PFSK-1 (cell line): Measurements from ENCODE around the gene UTRN.

Experiments used
- FOXP2 ChIP-seq: optimal IDR thresholded peaks from 2 replicates; pipeline ENCODE3; 2011; ENCODE audit warnings: borderline replicate concordance, control low read depth, inconsistent platforms; ENCODE audit not compliant: insufficient read depth; ENCODE audit errors: extremely low read length, extremely low read depth
- POLR2AphosphoS5 ChIP-seq: IDR thresholded peaks from 2 replicates; pipeline ENCODE4 v1.6.1; 2012; ENCODE audit warnings: low read depth, mild to moderate bottlenecking, control low read depth, low read length, moderate library complexity
- SIN3A ChIP-seq: IDR thresholded peaks from 2 replicates; pipeline ENCODE4 v1.6.1; 2012; ENCODE audit warnings: mild to moderate bottlenecking, low read length, moderate library complexity, borderline replicate concordance; ENCODE audit not compliant: insufficient read depth
- TAF1 ChIP-seq: IDR thresholded peaks from 2 replicates; pipeline ENCODE4 v1.6.1; 2012; ENCODE audit warnings: low read length, control low read depth, borderline replicate concordance; ENCODE audit not compliant: insufficient read depth
- TF ChIP-seq, protein P1 (sequence below), 2 experiments: IDR thresholded peaks; 2 replicates each; pipeline versions ENCODE4 v1.6.1 to v1.8.0; 2011 to 2012; ENCODE audit warnings: low read depth in 2 of 2, low read length in 2 of 2, control low read depth in 1 of 2, inconsistent platforms in 1 of 2, mild to moderate bottlenecking in 1 of 2, moderate library complexity in 1 of 2; ENCODE audit not compliant: insufficient read depth in 1 of 2

UTRN gene

DNA sequence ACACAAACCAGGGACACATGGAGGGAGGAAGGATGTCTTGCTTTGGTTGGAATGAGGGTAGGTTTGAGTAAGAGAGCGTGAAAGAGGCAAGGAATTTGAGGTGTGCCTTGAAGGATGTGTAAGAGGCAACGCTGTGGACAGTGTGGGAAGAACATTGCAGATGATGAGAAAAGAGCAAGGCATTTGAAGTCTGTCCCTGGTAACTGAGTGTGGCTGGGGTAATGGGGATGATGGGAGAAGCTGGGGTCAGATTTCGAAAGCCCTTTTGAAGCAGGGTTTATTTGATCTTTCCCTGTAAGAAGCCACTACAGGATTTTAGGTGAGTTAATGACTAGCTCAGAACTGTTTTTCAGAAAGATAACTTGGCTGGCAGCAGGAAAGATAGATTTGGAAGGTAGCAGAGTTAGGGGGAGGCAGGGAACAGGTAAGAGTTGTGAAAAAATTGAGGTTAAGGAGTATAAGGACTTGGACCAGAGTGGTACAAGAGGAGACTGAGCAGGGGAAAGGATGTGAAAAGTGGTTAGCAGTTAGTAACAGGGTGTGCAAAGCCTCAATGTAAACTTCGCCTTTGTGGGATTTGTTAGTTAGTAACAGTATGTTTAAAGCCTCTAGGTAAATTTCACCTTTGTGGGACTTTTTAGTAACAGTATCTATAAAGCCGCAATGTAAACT lies 17.7 kb downstream of the UTRN start:
- TF ChIP-seq FOXP2 (no peak), SIN3A (no peak), TAF1 (no peak), POLR2AphosphoS5 (no peak)
- TF ChIP-seq, protein P1, sequence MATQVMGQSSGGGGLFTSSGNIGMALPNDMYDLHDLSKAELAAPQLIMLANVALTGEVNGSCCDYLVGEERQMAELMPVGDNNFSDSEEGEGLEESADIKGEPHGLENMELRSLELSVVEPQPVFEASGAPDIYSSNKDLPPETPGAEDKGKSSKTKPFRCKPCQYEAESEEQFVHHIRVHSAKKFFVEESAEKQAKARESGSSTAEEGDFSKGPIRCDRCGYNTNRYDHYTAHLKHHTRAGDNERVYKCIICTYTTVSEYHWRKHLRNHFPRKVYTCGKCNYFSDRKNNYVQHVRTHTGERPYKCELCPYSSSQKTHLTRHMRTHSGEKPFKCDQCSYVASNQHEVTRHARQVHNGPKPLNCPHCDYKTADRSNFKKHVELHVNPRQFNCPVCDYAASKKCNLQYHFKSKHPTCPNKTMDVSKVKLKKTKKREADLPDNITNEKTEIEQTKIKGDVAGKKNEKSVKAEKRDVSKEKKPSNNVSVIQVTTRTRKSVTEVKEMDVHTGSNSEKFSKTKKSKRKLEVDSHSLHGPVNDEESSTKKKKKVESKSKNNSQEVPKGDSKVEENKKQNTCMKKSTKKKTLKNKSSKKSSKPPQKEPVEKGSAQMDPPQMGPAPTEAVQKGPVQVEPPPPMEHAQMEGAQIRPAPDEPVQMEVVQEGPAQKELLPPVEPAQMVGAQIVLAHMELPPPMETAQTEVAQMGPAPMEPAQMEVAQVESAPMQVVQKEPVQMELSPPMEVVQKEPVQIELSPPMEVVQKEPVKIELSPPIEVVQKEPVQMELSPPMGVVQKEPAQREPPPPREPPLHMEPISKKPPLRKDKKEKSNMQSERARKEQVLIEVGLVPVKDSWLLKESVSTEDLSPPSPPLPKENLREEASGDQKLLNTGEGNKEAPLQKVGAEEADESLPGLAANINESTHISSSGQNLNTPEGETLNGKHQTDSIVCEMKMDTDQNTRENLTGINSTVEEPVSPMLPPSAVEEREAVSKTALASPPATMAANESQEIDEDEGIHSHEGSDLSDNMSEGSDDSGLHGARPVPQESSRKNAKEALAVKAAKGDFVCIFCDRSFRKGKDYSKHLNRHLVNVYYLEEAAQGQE (IDR thresholded peaks at IDR 0.05; ENCODE audit: insufficient read depth in 1 of 2, low read depth in 2 of 2, low read length in 2 of 2) = no peak

DNA sequence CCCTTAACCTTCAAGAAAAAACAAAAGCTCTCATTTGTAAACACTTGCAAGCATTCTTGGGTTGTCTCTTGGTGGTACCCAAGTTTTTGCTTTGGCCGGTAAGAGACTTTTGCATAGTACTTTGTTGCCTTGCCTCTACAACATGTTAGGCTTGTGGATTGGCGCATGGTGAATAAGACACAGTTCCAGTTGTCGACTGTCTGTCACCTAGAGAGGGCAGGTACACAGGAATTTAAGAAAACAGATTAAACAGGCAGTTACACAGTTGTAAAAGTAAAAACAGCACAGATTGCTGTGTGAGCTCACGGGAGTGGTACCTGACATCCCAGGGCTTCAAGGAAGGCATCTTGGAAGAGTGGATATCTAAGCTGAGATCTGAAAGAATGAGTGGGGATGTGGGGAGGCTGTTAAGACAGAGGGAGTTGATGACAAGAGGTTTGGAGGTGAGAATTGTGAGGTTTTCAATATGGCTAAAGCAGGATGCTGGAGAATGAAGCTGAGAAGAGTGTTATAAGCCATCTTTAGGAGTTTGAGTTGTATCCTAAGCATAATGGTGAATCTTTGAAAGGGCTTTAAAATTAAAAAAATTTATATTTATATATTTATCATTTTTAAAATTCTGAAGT lies 19.2 kb downstream of the UTRN start:
- TF ChIP-seq SIN3A (no peak), FOXP2 (no peak), TAF1 (no peak), POLR2AphosphoS5 (no peak)
- TF ChIP-seq, protein P1 (IDR thresholded peaks at IDR 0.05; ENCODE audit: insufficient read depth in 1 of 2, low read depth in 2 of 2, low read length in 2 of 2) = no peak

DNA sequence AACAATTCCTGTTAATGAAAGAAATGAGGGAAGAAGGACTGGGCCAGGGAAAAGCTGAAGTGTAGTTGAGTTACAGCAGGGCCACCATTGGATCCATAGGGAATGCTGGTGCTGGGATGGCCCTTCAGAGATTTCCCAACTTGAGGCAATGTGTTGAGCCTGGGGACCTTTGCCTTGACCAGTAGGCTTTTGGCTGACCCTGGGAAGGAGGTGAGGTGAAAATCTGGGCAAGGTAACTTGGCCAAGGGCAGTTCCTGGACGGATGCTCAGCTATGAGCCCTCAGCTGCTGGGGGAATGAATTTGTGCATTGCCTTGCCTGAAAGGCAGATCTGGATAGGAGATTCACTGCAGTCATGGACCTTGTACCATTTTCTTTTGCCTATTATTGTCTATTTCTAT lies 20.4 kb downstream of the UTRN start:
- TF ChIP-seq TAF1 (no peak), SIN3A (no peak), POLR2AphosphoS5 (no peak), FOXP2 (no peak)
- TF ChIP-seq, protein P1 (IDR thresholded peaks at IDR 0.05; ENCODE audit: insufficient read depth in 1 of 2, low read depth in 2 of 2, low read length in 2 of 2) = no peak

DNA sequence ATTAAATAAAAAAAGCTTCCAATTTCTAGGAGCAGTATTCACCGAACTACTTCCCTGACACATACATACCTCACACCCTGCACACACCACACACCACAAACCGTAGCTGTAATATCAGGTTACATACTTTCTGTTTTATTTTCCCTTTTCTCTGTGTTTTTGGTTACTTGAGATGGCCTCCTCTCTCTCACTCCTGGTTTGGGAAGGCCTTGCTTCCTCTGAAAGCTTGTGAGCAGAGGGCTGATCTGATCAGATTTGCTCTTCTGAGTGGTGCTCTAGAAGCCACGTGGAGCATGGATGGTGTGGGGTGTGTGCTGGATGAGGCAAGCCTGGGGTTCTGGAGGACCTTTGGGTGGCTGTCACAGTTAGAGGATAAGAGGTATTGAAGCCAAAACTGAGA lies 20.9 kb downstream of the UTRN start:
- TF ChIP-seq, protein P1 (IDR thresholded peaks at IDR 0.05; ENCODE audit: insufficient read depth in 1 of 2, low read depth in 2 of 2, low read length in 2 of 2) = no peak
- TF ChIP-seq POLR2AphosphoS5 (no peak), SIN3A (no peak)

DNA sequence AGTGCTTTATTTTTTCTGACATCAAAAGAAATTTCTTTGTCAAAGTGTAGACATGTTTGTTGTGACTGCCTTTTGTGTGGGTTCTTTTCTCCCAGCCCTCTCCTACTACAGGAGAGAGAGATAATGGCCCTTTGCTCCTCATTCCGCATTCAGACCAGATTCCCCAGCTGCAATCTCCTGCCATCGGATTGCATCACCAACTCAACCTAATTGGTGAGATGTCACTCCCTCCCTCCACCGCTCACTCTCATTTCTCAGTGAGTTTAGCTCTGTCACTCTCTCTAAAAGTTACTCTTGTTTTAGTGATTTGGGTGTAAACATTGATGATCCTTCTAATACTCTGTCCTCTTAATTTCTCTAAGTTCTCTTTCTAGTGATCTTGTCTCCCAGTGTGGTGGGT lies 22.7 kb downstream of the UTRN start:
- TF ChIP-seq SIN3A (no peak), FOXP2 (no peak), POLR2AphosphoS5 (no peak), TAF1 (no peak)
- TF ChIP-seq, protein P1 (IDR thresholded peaks at IDR 0.05; ENCODE audit: insufficient read depth in 1 of 2, low read depth in 2 of 2, low read length in 2 of 2) = no peak
